Liver (tissue), 9 donors: ENCODE results near the gene MYO3B. TPM values are rescaled to one million over a fixed set of nuclear protein-coding genes. Genes with fewer than 3 reads are reported as not detected.
"Not testable (repeated sequence)": the region's sequence is repeated elsewhere in the genome, so short reads cannot be mapped to it uniquely, and the experiment has no call there.

Experiments
- DNase-seq: peaks from one replicate; pipeline ENCODE4 v3.0.0-alpha.2; 2017; ENCODE audit warnings: low spot score
- H3K27ac ChIP-seq, 2 donors: one replicate each; pipeline ENCODE4 v1.7.0; 2013; ENCODE audit warnings: inconsistent platforms in 2 of 2, low read length in 2 of 2, control low read depth in 1 of 2, low read depth in 1 of 2, mild to moderate bottlenecking in 1 of 2
- H3K27me3 ChIP-seq, 4 donors: one replicate each; pipeline versions ENCODE4 v1.6.1 to v1.7.0; 2013; ENCODE audit warnings: low read length in 3 of 4, inconsistent platforms in 1 of 4, mild to moderate bottlenecking in 1 of 4, moderate library complexity in 1 of 4; ENCODE audit not compliant: control insufficient read depth in 4 of 4, insufficient read depth in 4 of 4
- H3K36me3 ChIP-seq, 4 donors: one replicate each; pipeline versions ENCODE4 v1.6.1 to v1.7.0; 2013; ENCODE audit warnings: low read length in 3 of 4, mild to moderate bottlenecking in 3 of 4, low read depth in 1 of 4, moderate library complexity in 1 of 4; ENCODE audit not compliant: control insufficient read depth in 4 of 4, insufficient read depth in 3 of 4
- H3K4me1 ChIP-seq, 4 donors: one replicate each; pipeline versions ENCODE4 v1.6.1 to v1.7.0; 2013; ENCODE audit warnings: low read length in 3 of 4, mild to moderate bottlenecking in 3 of 4, moderate library complexity in 1 of 4; ENCODE audit not compliant: control insufficient read depth in 4 of 4, insufficient read depth in 4 of 4
- H3K4me3 ChIP-seq, 3 donors: one replicate each; pipeline versions ENCODE4 v1.6.1 to v1.7.0; 2013; ENCODE audit warnings: low read length in 3 of 3, control low read depth in 1 of 3, low read depth in 1 of 3, mild to moderate bottlenecking in 1 of 3
- H3K9ac ChIP-seq, 2 donors: one replicate each; pipeline ENCODE4 v1.7.0; 2013; ENCODE audit warnings: low read length in 2 of 2, mild to moderate bottlenecking in 2 of 2, moderate library complexity in 2 of 2, control low read depth in 1 of 2, low read depth in 1 of 2
- H3K9me3 ChIP-seq, 4 donors: one replicate each; pipeline versions ENCODE4 v1.6.1 to v1.7.0; 2013; ENCODE audit warnings: low read length in 3 of 4; ENCODE audit not compliant: control insufficient read depth in 4 of 4
- CTCF ChIP-seq: fragments of 150-350 bp; IDR thresholded peaks from 2 replicates; pipeline ENCODE4 v1.5.1; 2017; ENCODE audit warnings: improper control_type of control experiment, low read depth, low read length; ENCODE audit not compliant: missing input control
- EGR1 ChIP-seq, 2 donors: IDR thresholded peaks; 2 replicates each; pipeline ENCODE4 v1.6.1; 2016 to 2018; ENCODE audit warnings: antibody characterized with exemption in 2 of 2, low read depth in 2 of 2
- FOXA1 ChIP-seq: IDR thresholded peaks from 2 replicates; pipeline ENCODE4 v1.6.1; 2016; ENCODE audit warnings: antibody characterized with exemption
- FOXA2 ChIP-seq: IDR thresholded peaks from 2 replicates; pipeline ENCODE4 v1.6.1; 2016; ENCODE audit warnings: antibody characterized with exemption
- GABPA ChIP-seq, 2 donors: IDR thresholded peaks in 1 of 2; conservative IDR thresholded peaks in 1 of 2; 2 replicates each; pipeline ENCODE4 v1.6.1; 2016; ENCODE audit warnings: antibody characterized with exemption in 2 of 2, mild to moderate bottlenecking in 1 of 2, moderate library complexity in 1 of 2
- HNF4A ChIP-seq, 2 donors: conservative IDR thresholded peaks; 2 replicates each; pipeline ENCODE4 v1.6.1; 2016; ENCODE audit warnings: antibody characterized with exemption in 2 of 2, mild to moderate bottlenecking in 2 of 2
- HNF4G ChIP-seq: IDR thresholded peaks from 2 replicates; pipeline ENCODE4 v1.6.1; 2016; ENCODE audit warnings: antibody characterized with exemption
- JUND ChIP-seq, 2 donors: IDR thresholded peaks; 2 replicates each; pipeline ENCODE4 v1.6.1; 2016; ENCODE audit warnings: antibody characterized with exemption in 2 of 2
- NR2F2 ChIP-seq: IDR thresholded peaks from 2 replicates; pipeline ENCODE4 v1.6.1; 2016; ENCODE audit warnings: antibody characterized with exemption
- REST ChIP-seq: IDR thresholded peaks from 2 replicates; pipeline ENCODE4 v1.6.1; 2016; ENCODE audit warnings: antibody characterized with exemption, mild to moderate bottlenecking
- RXRA ChIP-seq, 2 donors: IDR thresholded peaks; 2 replicates each; pipeline ENCODE4 v1.6.1; 2017 to 2018; ENCODE audit warnings: antibody characterized with exemption in 2 of 2, mild to moderate bottlenecking in 1 of 2
- SP1 ChIP-seq: IDR thresholded peaks from 2 replicates; pipeline ENCODE4 v1.6.1; 2018; ENCODE audit warnings: antibody characterized with exemption, mild to moderate bottlenecking
- TAF1 ChIP-seq: conservative IDR thresholded peaks from 2 replicates; pipeline ENCODE4 v1.6.1; 2016; ENCODE audit warnings: antibody characterized with exemption, mild to moderate bottlenecking
- YY1 ChIP-seq: IDR thresholded peaks from 2 replicates; pipeline ENCODE4 v1.6.1; 2016; ENCODE audit warnings: antibody characterized with exemption, mild to moderate bottlenecking
- WGBS: extraction: QIAGEN DNeasy Blood & Tissue Kit; methylation state at CpG from one replicate; pipeline ENCODE4 v1.1.7; 2013; 5-methylcytosine and 5-hydroxymethylcytosine counted together
- polyA plus RNA-seq, 2 donors: library from polyadenylated mRNA; stranded (reverse) in 1 of 2; unstranded in 1 of 2; fragments of 200-250 nt in 1 of 2; fragments of >200 nt in 1 of 2; fragmentation: Nextera tagmentation in 1 of 2; extraction: Ambion mirVana in 1 of 2; gene quantifications; one replicate each; pipeline versions ENCODE4 v1.2.1 to v1.2.3, GENCODE V29; 2013 to 2015
- total RNA-seq, 2 donors: library from RNA; depleted of rRNA; stranded (reverse); fragments of >200 nt; gene quantifications; one replicate each; pipeline ENCODE4 v1.2.3, GENCODE V29; 2014
- TF ChIP-seq, protein P1 (sequence below): IDR thresholded peaks from 2 replicates; pipeline ENCODE4 v1.6.1; 2016; ENCODE audit warnings: antibody characterized with exemption
- TF ChIP-seq, protein P2 (sequence below): IDR thresholded peaks from 2 replicates; pipeline ENCODE4 v1.6.1; 2016; ENCODE audit warnings: antibody characterized with exemption
- donor health status: healthy.
- donor health status: healthy.
- donor health status: healthy.
- donor health status: healthy.
- donor health status: healthy.

The MYO3B gene
- total and polyA plus RNA-seq, 4 donors, result under 0.01 to 0.05 TPM; not detected in 2

- WGBS, result 75% methylated on average over 3 of the region's 3 CpGs
- Histone ChIP-seq H3K4me1 (no peaks in the 10 kb centered on the region), H3K9ac (no peak overlapping the region), H3K4me3 (no peak overlapping the region), H3K27ac (no peak overlapping the region), H3K9me3 (no peaks in the 10 kb centered on the region), H3K36me3 (no peaks in the 10 kb centered on the region), H3K27me3 (no peaks in the 10 kb centered on the region)
- no peak for TF ChIP-seq JUND (IDR thresholded peaks at IDR 0.05)
- TF ChIP-seq, protein P1, sequence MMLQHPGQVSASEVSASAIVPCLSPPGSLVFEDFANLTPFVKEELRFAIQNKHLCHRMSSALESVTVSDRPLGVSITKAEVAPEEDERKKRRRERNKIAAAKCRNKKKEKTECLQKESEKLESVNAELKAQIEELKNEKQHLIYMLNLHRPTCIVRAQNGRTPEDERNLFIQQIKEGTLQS, result no peak
- TF ChIP-seq, protein P2, sequence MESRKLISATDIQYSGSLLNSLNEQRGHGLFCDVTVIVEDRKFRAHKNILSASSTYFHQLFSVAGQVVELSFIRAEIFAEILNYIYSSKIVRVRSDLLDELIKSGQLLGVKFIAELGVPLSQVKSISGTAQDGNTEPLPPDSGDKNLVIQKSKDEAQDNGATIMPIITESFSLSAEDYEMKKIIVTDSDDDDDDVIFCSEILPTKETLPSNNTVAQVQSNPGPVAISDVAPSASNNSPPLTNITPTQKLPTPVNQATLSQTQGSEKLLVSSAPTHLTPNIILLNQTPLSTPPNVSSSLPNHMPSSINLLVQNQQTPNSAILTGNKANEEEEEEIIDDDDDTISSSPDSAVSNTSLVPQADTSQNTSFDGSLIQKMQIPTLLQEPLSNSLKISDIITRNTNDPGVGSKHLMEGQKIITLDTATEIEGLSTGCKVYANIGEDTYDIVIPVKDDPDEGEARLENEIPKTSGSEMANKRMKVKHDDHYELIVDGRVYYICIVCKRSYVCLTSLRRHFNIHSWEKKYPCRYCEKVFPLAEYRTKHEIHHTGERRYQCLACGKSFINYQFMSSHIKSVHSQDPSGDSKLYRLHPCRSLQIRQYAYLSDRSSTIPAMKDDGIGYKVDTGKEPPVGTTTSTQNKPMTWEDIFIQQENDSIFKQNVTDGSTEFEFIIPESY, result no peak
- TF ChIP-seq EGR1 (IDR thresholded peaks at IDR 0.05; ENCODE audit: low read depth in 2 of 2), result no peak
- no peak for TF ChIP-seq RXRA (IDR thresholded peaks at IDR 0.05)
- TF ChIP-seq TAF1, result no peak
- TF ChIP-seq SP1, result no peak
- no peak for TF ChIP-seq CTCF
- no peak for TF ChIP-seq FOXA1
- no peak for TF ChIP-seq FOXA2
- TF ChIP-seq NR2F2, result no peak
- TF ChIP-seq GABPA (IDR thresholded peaks at IDR 0.05 in 1 of 2, conservative IDR thresholded peaks at IDR 0.05 in 1 of 2), result no peak
- TF ChIP-seq YY1, result no peak
- TF ChIP-seq REST, result no peak
- no peak for DNase-seq
Observed at GRCh38 chr2:170607171-170607570, 429.2 kb downstream of the MYO3B start.

- Histone ChIP-seq H3K4me3 (no peak overlapping the region), H3K9ac (no peak overlapping the region), H3K36me3 (no peaks in the 10 kb centered on the region), H3K27me3 (no peaks in the 10 kb centered on the region), H3K9me3 (no peaks in the 10 kb centered on the region), H3K27ac (no peak overlapping the region), H3K4me1 (no peaks in the 10 kb centered on the region)
- no peak for DNase-seq
- TF ChIP-seq GABPA (IDR thresholded peaks at IDR 0.05 in 1 of 2, conservative IDR thresholded peaks at IDR 0.05 in 1 of 2), result no peak
- no peak for TF ChIP-seq HNF4G
- no peak for TF ChIP-seq YY1
- no peak for TF ChIP-seq RXRA (IDR thresholded peaks at IDR 0.05)
- TF ChIP-seq HNF4A (conservative IDR thresholded peaks at IDR 0.05), result no peak
- TF ChIP-seq NR2F2, result no peak
- TF ChIP-seq, protein P1, result no peak
- TF ChIP-seq FOXA1, result no peak
- no peak for TF ChIP-seq REST
- TF ChIP-seq FOXA2, result no peak
- no peak for TF ChIP-seq JUND (IDR thresholded peaks at IDR 0.05)
- no peak for TF ChIP-seq TAF1
- TF ChIP-seq SP1, result no peak
- 88% methylated on average over 2 of the region's 2 CpGs for WGBS
Observed at GRCh38 chr2:170610615-170611014, 432.7 kb downstream of the MYO3B start.

DNA sequence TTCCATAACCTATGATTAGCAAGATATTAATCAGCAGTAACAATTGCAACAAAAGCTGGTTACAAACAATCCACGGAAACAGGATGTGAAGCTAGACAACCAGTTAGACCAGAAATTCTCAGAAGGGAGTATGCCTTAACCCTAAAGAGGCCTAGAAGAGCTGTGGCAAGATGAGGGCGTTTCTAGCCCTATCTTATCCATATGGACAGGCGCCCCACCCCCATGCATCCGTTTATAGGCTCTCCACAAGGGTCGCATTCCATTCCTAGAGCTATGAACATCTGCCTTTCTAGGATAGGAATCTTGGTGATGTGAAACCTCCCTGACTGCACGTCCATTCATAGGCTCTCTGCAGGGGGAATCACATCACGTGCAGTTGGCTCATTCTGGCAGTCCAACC, 441.0 kb downstream of the MYO3B start:
- not testable (repeated sequence) for H3K27me3 ChIP-seq

More for the DNA sequence above, 441.0 kb downstream of the MYO3B start:
- H3K36me3 ChIP-seq, DNase-seq, H3K9ac ChIP-seq, H3K4me1 ChIP-seq, H3K4me3 ChIP-seq, H3K27ac ChIP-seq, H3K9me3 ChIP-seq: not testable (repeated sequence)
- WGBS, result 85% methylated on average over 5 of the region's 7 CpGs
